Liver (tissue), 3 donors: ENCODE measurements around the gene TRIM36.
A peak's percentile ranks its signal among the peaks of the same experiment; 100 is the strongest.

Experiments used
- CTCF ChIP-seq: fragments of 150-350 bp; IDR thresholded peaks from 2 replicates; pipeline ENCODE4 v1.5.1; 2017; ENCODE audit warnings: improper control_type of control experiment, low read depth, low read length; ENCODE audit not compliant: missing input control
- FOXA1 ChIP-seq: IDR thresholded peaks from 2 replicates; pipeline ENCODE4 v1.6.1; 2016; ENCODE audit warnings: antibody characterized with exemption
- GABPA ChIP-seq, 2 donors: IDR thresholded peaks in 1 of 2; conservative IDR thresholded peaks in 1 of 2; 2 replicates each; pipeline ENCODE4 v1.6.1; 2016; ENCODE audit warnings: antibody characterized with exemption in 2 of 2, mild to moderate bottlenecking in 1 of 2, moderate library complexity in 1 of 2
- JUND ChIP-seq, 2 donors: IDR thresholded peaks; 2 replicates each; pipeline ENCODE4 v1.6.1; 2016; ENCODE audit warnings: antibody characterized with exemption in 2 of 2
- RAD21 ChIP-seq, 2 donors: IDR thresholded peaks; 2 replicates each; pipeline ENCODE4 v1.6.1; 2016; ENCODE audit warnings: antibody characterized with exemption in 2 of 2, mild to moderate bottlenecking in 2 of 2
- RXRA ChIP-seq, 2 donors: IDR thresholded peaks; 2 replicates each; pipeline ENCODE4 v1.6.1; 2017 to 2018; ENCODE audit warnings: antibody characterized with exemption in 2 of 2, mild to moderate bottlenecking in 1 of 2
- TAF1 ChIP-seq: conservative IDR thresholded peaks from 2 replicates; pipeline ENCODE4 v1.6.1; 2016; ENCODE audit warnings: antibody characterized with exemption, mild to moderate bottlenecking
- ZBTB33 ChIP-seq: IDR thresholded peaks from 2 replicates; pipeline ENCODE4 v1.6.1; 2016; ENCODE audit warnings: antibody characterized with exemption
- TF ChIP-seq, protein P1 (sequence below): IDR thresholded peaks from 2 replicates; pipeline ENCODE4 v1.6.1; 2016; ENCODE audit warnings: antibody characterized with exemption
- TF ChIP-seq, protein P2 (sequence below): IDR thresholded peaks from 2 replicates; pipeline ENCODE4 v1.6.1; 2016; ENCODE audit warnings: antibody characterized with exemption
- donor health status: healthy.
- donor health status: healthy.

- TF ChIP-seq CTCF: peak; percentile 75
- no peak for TF ChIP-seq JUND (IDR thresholded peaks at IDR 0.05)
- TF ChIP-seq ZBTB33: no peak
- peak; percentile 87 to 91 for TF ChIP-seq RAD21 (IDR thresholded peaks at IDR 0.05)
- TF ChIP-seq GABPA (IDR thresholded peaks at IDR 0.05 in 1 of 2, conservative IDR thresholded peaks at IDR 0.05 in 1 of 2): no peak
- TF ChIP-seq, protein P1, sequence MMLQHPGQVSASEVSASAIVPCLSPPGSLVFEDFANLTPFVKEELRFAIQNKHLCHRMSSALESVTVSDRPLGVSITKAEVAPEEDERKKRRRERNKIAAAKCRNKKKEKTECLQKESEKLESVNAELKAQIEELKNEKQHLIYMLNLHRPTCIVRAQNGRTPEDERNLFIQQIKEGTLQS: no peak
- TF ChIP-seq RXRA (IDR thresholded peaks at IDR 0.05): no peak
- no peak for TF ChIP-seq TAF1
- TF ChIP-seq, protein P2, sequence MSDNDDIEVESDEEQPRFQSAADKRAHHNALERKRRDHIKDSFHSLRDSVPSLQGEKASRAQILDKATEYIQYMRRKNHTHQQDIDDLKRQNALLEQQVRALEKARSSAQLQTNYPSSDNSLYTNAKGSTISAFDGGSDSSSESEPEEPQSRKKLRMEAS: no peak
- no peak for TF ChIP-seq FOXA1
Observed at GRCh38 chr5:115098041-115098702, 71.5 kb downstream of the TRIM36 start.
